ENCODE data around the gene ERVW-1.
"Not testable (repeated sequence)": the region's sequence is repeated elsewhere in the genome, so short reads cannot be mapped to it uniquely, and the experiment has no call there.

Gene ERVW-1

GRCh38 chr7:92503767-92504166 is 26.0 kb upstream of the ERVW-1 start:
- DNase-seq (ENCODE audit: low read depth, low spot score), result no peak
- Histone ChIP-seq H3K9ac (ENCODE audit: insufficient read length) (no peak overlapping the region), H3K27ac (no peak overlapping the region), H3K4me3 (no peak overlapping the region), H3K36me3 (ENCODE audit: insufficient read depth, low read length) (peaks cover 15% of the 10 kb centered on the region), H3K9me3 (ENCODE audit: low read depth, low read length) (no peaks in the 10 kb centered on the region)
- TF ChIP-seq POLR2AphosphoS5 (IDR thresholded peaks at IDR 0.05; ENCODE audit: borderline replicate concordance, low read depth, low read length), result no peak

DNA sequence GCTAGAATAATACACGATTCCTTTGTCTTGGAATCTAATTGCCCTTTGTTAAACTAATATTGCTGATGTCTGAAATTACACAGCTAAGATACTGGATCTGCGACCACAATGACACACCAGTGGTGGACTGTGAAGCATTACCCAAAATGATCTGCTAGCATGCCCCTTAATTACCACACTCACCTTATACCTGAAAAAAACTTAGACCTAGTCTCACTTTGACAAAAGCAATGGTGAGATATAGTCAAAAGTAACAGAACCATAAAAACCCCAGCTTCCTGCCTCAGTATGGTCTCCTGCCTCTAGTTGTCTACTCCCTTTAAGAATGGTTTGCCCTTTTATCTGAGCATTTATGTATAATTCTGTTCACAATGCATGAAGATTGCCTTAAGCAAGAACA is 20.8 kb upstream of the ERVW-1 start:
- H3K9me3 ChIP-seq (ENCODE audit: low read depth, low read length), result no peaks in the 10 kb centered on the region
- TF ChIP-seq POLR2AphosphoS5 (IDR thresholded peaks at IDR 0.05; ENCODE audit: borderline replicate concordance, low read depth, low read length) (no peak), FOXP2 (optimal IDR thresholded peaks at IDR 0.05; ENCODE audit: control extremely low read depth, extremely low read length, insufficient read depth) (no peak), EZH2 (IDR thresholded peaks at IDR 0.05) (no peak)
- peaks cover 12% of the 10 kb centered on the region for H3K36me3 ChIP-seq (ENCODE audit: insufficient read depth, low read length)
- no peak overlapping the region for H3K4me3 ChIP-seq
- no peak for DNase-seq (ENCODE audit: low read depth, low spot score)
- H3K27ac ChIP-seq, result no peak overlapping the region
- no peak overlapping the region for H3K9ac ChIP-seq (ENCODE audit: insufficient read length)

DNA sequence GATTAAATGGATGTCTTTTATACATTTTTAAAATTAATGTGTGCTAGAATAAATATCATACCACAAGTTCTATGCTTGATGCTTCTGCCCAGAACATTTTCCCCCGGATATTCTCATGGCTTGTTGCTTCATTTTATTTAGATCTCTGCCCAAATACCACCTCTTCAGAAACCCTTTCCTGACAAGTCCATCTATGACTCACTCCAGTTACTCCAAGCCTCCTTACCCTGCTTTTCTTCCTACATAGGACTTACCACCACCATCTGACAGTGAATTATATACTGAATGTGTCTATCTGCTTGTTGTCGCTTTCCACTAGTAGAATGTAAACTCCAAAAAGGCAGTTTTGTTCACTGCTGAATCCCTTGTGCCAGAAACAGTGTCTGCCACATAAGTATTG is 19.1 kb upstream of the ERVW-1 start:
- Histone ChIP-seq H3K4me3 (no peak overlapping the region), H3K9me3 (ENCODE audit: low read depth, low read length) (no peaks in the 10 kb centered on the region), H3K36me3 (ENCODE audit: insufficient read depth, low read length) (peaks cover 19% of the 10 kb centered on the region), H3K9ac (ENCODE audit: insufficient read length) (no peak overlapping the region), H3K27ac (no peak overlapping the region)
- TF ChIP-seq POLR2AphosphoS5 (IDR thresholded peaks at IDR 0.05; ENCODE audit: borderline replicate concordance, low read depth, low read length) (no peak), EZH2 (IDR thresholded peaks at IDR 0.05) (no peak), FOXP2 (optimal IDR thresholded peaks at IDR 0.05; ENCODE audit: control extremely low read depth, extremely low read length, insufficient read depth) (no peak)
- no peak for DNase-seq (ENCODE audit: low read depth, low spot score)

- no peak overlapping the region for H3K27ac ChIP-seq
- H3K4me3 ChIP-seq, result no peak overlapping the region
- no peaks in the 10 kb centered on the region for H3K9me3 ChIP-seq (ENCODE audit: low read depth, low read length)
- TF ChIP-seq FOXP2 (optimal IDR thresholded peaks at IDR 0.05; ENCODE audit: control extremely low read depth, extremely low read length, insufficient read depth) (no peak), POLR2AphosphoS5 (IDR thresholded peaks at IDR 0.05; ENCODE audit: borderline replicate concordance, low read depth, low read length) (no peak), EZH2 (IDR thresholded peaks at IDR 0.05) (no peak)
- no peak for DNase-seq (ENCODE audit: low read depth, low spot score)
- H3K36me3 ChIP-seq (ENCODE audit: insufficient read depth, low read length), result peaks cover 51% of the 10 kb centered on the region; the same call in 1 of the 2 replicates
- no peak overlapping the region for H3K9ac ChIP-seq (ENCODE audit: insufficient read length)
These were observed 11.9 kb upstream of the ERVW-1 start for GRCh38 chr7:92489634-92490033.

GRCh38 chr7:92487804-92488203 is 10.1 kb upstream of the ERVW-1 start:
- Histone ChIP-seq H3K27ac (no peak overlapping the region), H3K36me3 (ENCODE audit: insufficient read depth, low read length) (peaks cover 50% of the 10 kb centered on the region; the same call in 1 of the 2 replicates), H3K4me3 (no peak overlapping the region), H3K9ac (ENCODE audit: insufficient read length) (no peak overlapping the region), H3K9me3 (ENCODE audit: low read depth, low read length) (no peaks in the 10 kb centered on the region)
- DNase-seq (ENCODE audit: low read depth, low spot score), result no peak
- TF ChIP-seq POLR2AphosphoS5 (IDR thresholded peaks at IDR 0.05; ENCODE audit: borderline replicate concordance, low read depth, low read length) (no peak), FOXP2 (optimal IDR thresholded peaks at IDR 0.05; ENCODE audit: control extremely low read depth, extremely low read length, insufficient read depth) (no peak), EZH2 (IDR thresholded peaks at IDR 0.05) (no peak)

DNA sequence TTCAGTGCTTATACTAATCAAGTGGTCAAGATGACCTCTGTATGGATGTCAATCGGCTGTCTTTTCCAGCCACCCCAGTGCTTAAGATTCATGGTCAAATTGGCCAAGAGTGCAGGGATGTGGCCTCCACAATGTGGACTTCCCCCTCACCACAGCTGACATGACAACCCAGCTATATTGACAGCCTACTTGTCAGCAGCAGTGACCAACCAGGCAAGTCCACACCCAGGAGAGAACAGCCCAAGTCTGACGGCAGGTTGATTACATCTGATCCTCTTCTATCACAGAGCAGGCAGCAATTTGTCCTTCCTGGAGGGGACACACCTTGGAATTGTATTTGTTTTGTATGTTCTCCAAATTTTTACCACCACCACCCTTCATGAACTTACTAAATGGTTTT is 8.2 kb upstream of the ERVW-1 start:
- no peak overlapping the region for H3K9ac ChIP-seq (ENCODE audit: insufficient read length)
- no peaks in the 10 kb centered on the region for H3K9me3 ChIP-seq (ENCODE audit: low read depth, low read length)
- peaks cover 43% of the 10 kb centered on the region; the same call in 1 of the 2 replicates for H3K36me3 ChIP-seq (ENCODE audit: insufficient read depth, low read length)
- TF ChIP-seq FOXP2 (optimal IDR thresholded peaks at IDR 0.05; ENCODE audit: control extremely low read depth, extremely low read length, insufficient read depth) (no peak), POLR2AphosphoS5 (IDR thresholded peaks at IDR 0.05; ENCODE audit: borderline replicate concordance, low read depth, low read length) (no peak), EZH2 (IDR thresholded peaks at IDR 0.05) (no peak)
- no peak overlapping the region for H3K4me3 ChIP-seq
- no peak for DNase-seq (ENCODE audit: low read depth, low spot score)
- no peak overlapping the region for H3K27ac ChIP-seq

GRCh38 chr7:92485267-92485892 is 7.6 kb upstream of the ERVW-1 start:
- no peaks in the 10 kb centered on the region for H3K9me3 ChIP-seq (ENCODE audit: low read depth, low read length)
- no peak overlapping the region for H3K4me3 ChIP-seq
- H3K27ac ChIP-seq, result no peak overlapping the region
- no peak overlapping the region for H3K9ac ChIP-seq (ENCODE audit: insufficient read length)
- no peak for DNase-seq (ENCODE audit: low read depth, low spot score)
- no peak for TF ChIP-seq EZH2 (IDR thresholded peaks at IDR 0.05)
- TF ChIP-seq FOXP2 (optimal IDR thresholded peaks at IDR 0.05; ENCODE audit: control extremely low read depth, extremely low read length, insufficient read depth), result no peak
- TF ChIP-seq POLR2AphosphoS5 (IDR thresholded peaks at IDR 0.05; ENCODE audit: borderline replicate concordance, low read depth, low read length), result no peak
- peaks cover 40% of the 10 kb centered on the region; the same call in 1 of the 2 replicates for H3K36me3 ChIP-seq (ENCODE audit: insufficient read depth, low read length)

DNA sequence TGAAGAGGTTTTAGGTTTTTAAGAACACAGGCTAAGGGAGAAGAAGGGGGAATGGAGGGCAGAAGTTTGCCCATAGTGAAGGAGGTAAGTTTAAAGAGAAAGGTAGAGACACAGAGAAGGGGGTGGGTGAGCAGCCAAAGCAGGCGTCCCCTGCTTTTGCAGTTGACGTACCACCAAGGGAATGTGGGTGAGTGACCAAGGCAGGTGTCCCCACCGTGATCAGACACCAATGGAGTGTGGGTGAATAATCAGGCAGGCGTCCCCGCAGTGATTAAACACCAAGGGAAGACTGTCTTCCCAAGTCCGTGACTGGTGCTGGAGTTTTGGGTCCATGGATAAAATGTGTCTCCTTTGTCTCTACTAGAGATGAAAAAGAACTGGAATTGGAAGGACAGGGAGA is 6.5 kb upstream of the ERVW-1 start:
- DNase-seq (ENCODE audit: low read depth, low spot score); H3K4me3 ChIP-seq; H3K27ac ChIP-seq; H3K9me3 ChIP-seq (ENCODE audit: low read depth, low read length); H3K9ac ChIP-seq (ENCODE audit: insufficient read length): not testable (repeated sequence)
- peaks cover 33% of the 10 kb centered on the region; the same call in 1 of the 2 replicates for H3K36me3 ChIP-seq (ENCODE audit: insufficient read depth, low read length)

GRCh38 chr7:92483624-92484023 is 5.9 kb upstream of the ERVW-1 start:
- not testable (repeated sequence) for H3K9me3 ChIP-seq (ENCODE audit: low read depth, low read length); H3K9ac ChIP-seq (ENCODE audit: insufficient read length); H3K27ac ChIP-seq; DNase-seq (ENCODE audit: low read depth, low spot score); H3K4me3 ChIP-seq
- peaks cover 27% of the 10 kb centered on the region; the same call in 1 of the 2 replicates for H3K36me3 ChIP-seq (ENCODE audit: insufficient read depth, low read length)

DNA sequence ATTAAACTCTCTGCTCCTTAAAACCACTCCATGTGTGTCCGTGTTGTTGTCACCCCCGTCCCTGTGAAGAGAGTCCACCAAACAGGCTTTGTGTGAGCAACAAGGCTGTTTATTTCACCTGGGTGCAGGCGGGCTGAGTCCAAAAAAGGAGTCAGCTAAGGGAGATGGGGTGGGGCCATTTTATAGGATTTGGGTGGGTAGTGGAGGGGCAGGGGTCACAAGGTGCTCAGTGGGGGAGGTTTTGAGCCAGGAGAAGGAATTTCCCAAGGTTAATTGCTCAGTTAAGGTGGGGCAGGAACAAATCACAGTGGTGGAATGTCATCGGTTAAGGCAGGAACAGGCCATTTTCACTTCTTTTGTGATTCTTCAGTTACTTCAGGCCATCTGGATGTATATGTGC is 1.4 kb upstream of the ERVW-1 start:
- not testable (repeated sequence) for H3K4me3 ChIP-seq; H3K9ac ChIP-seq (ENCODE audit: insufficient read length); H3K27ac ChIP-seq; DNase-seq (ENCODE audit: low read depth, low spot score); H3K36me3 ChIP-seq (ENCODE audit: insufficient read depth, low read length); H3K9me3 ChIP-seq (ENCODE audit: low read depth, low read length)

Measured in SK-N-MC (cell line).